ENCODE data around the gene CFHR5.

CFHR5 gene

DNA sequence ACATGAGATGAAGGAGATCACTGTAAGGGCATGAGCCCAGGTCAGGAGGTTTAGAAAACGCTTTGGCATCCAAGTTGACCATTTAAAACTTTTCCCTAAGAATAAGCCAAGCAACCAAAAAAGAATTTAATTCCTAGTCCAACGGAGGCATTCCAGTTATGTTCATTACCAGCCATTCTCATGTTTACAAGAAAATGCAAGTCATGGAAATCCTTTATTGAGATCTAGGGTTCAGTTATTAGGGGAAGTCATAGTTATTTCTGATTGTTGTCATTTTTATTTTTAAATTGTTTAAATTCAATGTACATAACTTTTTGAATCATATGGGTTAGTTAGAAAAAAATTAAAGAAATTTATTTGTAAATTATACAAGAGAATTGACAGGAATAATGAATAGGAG lies 24.5 kb downstream of the CFHR5 start:
- no peak overlapping the region for H3K4me3 ChIP-seq (replicated peaks in 1 of 2; ENCODE audit: low read depth in 2 of 2, low read length in 2 of 2)
- DNase-seq (ENCODE audit: low read depth in 2 of 2): no peak
- TF ChIP-seq CTCF (IDR thresholded peaks at IDR 0.05; ENCODE audit: low read depth, low read length): no peak

DNA sequence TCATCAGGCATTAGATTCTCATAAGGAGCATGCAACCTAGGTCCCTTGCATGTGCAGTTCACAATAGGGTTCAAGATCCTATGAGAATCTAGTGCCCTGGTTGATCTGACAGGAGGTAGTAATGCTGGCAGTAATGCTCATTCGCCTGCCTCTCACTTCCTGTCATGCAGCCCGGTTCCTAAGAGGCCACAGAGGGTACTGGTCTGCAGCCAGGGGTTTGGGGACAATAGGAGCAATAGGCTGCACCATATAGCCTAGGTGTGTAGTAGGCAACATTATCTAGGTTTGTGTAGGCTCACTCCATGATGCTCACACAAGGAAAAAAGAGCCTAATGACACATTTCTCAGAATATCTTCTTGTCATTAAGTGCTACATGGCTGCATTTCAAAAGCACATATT lies 25.8 kb downstream of the CFHR5 start:
- no peak for DNase-seq (ENCODE audit: low read depth in 2 of 2)
- TF ChIP-seq CTCF (IDR thresholded peaks at IDR 0.05; ENCODE audit: low read depth, low read length): no peak
- no peak overlapping the region for H3K4me3 ChIP-seq (replicated peaks in 1 of 2; ENCODE audit: low read depth in 2 of 2, low read length in 2 of 2)

DNA sequence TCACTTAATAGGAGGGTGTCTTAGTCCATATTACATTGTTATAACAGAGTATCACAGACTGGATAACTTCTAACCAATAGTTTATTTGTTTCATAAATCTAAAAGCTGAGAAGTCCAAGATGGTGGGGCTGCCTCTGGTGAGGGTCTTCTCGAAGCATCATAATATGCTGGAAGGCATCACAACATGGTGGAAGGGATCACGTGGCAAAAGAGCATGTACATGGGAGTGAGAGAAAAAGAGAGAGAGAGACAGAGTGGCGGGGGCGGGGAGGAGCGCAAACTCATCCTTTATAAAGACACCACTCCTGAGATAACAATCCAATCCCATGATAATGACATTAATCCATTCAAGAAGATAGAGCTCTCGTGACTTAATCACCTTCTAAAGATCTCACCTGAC lies 31.5 kb downstream of the CFHR5 start:
- DNase-seq (ENCODE audit: low read depth in 2 of 2): no peak
- TF ChIP-seq CTCF (IDR thresholded peaks at IDR 0.05; ENCODE audit: low read depth, low read length): no peak
- H3K4me3 ChIP-seq (replicated peaks in 1 of 2; ENCODE audit: low read depth in 2 of 2, low read length in 2 of 2): no peak overlapping the region

GRCh38 chr1:197011614-197012013 lies 34.3 kb downstream of the CFHR5 start:
- no peak for DNase-seq (ENCODE audit: low read depth in 2 of 2)
- H3K4me3 ChIP-seq (replicated peaks in 1 of 2; ENCODE audit: low read depth in 2 of 2, low read length in 2 of 2): no peak overlapping the region
- TF ChIP-seq CTCF (IDR thresholded peaks at IDR 0.05; ENCODE audit: low read depth, low read length): no peak

DNA sequence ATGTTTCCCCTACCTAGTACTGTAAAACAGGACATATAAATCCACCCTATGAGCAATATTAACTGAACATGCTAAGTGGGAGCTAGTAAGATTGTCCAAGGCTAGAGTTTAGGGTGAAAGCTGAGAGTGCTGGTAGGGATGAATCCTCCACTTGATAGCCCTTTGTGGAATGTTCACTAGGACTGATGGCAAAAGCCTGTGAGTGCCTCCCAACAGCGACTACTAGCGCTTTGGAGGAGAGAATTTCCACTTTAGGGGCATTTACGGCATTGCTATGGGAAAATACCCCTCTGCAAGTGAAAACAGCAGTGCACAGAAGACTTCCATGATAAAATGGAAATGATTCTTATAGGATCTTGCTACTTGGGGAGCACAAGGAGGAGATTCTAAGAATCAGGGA lies 35.9 kb downstream of the CFHR5 start:
- DNase-seq (ENCODE audit: low read depth in 2 of 2): no peak
- no peak for TF ChIP-seq CTCF (IDR thresholded peaks at IDR 0.05; ENCODE audit: low read depth, low read length)
- H3K4me3 ChIP-seq (replicated peaks in 1 of 2; ENCODE audit: low read depth in 2 of 2, low read length in 2 of 2): no peak overlapping the region

DNA sequence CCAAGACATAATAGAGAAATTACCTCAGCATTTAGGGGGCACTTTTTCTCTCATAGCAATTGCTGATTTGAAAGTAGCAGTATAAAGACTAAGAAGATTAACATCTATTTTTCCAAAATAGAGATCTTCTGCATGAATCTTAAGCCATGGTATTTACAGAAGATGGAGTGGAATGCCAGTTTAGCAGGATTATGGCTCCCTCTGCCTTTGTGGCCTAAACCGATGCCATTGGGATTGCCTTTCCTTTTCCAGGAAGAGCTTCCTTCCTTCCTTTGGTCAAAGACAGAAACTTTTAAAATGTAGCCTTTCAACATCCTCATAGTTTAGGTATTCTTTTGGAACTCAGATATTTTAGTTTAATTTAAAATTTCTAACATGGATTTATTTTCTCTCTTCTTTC lies 39.4 kb downstream of the CFHR5 start:
- no peak for DNase-seq (ENCODE audit: low read depth in 2 of 2)
- no peak for TF ChIP-seq CTCF (IDR thresholded peaks at IDR 0.05; ENCODE audit: low read depth, low read length)
- H3K4me3 ChIP-seq (replicated peaks in 1 of 2; ENCODE audit: low read depth in 2 of 2, low read length in 2 of 2): no peak overlapping the region

DNA sequence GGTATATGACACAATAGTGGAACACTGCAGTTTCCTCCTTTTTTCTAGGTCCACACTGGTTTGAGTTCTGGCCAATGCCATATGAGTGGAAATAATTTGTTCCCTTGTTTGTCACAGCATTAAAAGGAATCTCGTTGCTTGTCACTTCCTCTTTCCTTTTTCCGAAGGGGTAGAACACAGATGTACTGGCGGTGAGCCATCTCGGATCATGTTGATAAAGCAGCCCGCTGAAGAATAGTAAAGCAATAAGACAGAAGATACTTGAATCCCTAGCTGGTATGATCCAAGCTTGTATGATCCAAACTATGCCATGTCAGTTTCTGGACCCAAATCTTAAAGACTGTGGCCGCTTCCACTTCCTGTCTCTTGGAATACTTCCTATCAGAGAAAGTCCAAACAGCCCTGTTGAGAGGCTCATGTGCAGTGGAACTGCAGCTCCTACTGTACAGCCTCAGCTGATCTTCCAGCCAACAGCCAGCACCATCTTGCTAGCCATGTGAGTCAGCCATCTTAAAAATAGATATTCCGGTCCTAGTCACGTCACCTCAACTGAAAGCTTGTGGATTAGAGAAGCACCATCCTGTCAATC lies 40.3 kb downstream of the CFHR5 start:
- DNase-seq (ENCODE audit: low read depth in 2 of 2): peak in 1 of 2 donors; percentile 33
- H3K4me3 ChIP-seq (replicated peaks in 1 of 2; ENCODE audit: low read depth in 2 of 2, low read length in 2 of 2): no peak overlapping the region
- TF ChIP-seq CTCF (IDR thresholded peaks at IDR 0.05; ENCODE audit: low read depth, low read length): no peak

All from cardiac fibroblast (primary cell).